ENCODE measurements around the gene CDK14.

The CDK14 gene

GRCh38 chr7:91103363-91103762 is 507.2 kb downstream of the CDK14 start:
- no peak for DNase-seq (ENCODE audit: low read depth)
- no peak for TF ChIP-seq CTCF (IDR thresholded peaks at IDR 0.05; ENCODE audit: insufficient read depth, low read depth, low read length, missing control alignments)
- no peak overlapping the region for H3K4me3 ChIP-seq (ENCODE audit: low read depth, low read length)

- no peak overlapping the region for H3K4me3 ChIP-seq (ENCODE audit: low read depth, low read length)
- TF ChIP-seq CTCF (IDR thresholded peaks at IDR 0.05; ENCODE audit: insufficient read depth, low read depth, low read length, missing control alignments) = no peak
- DNase-seq (ENCODE audit: low read depth) = no peak
Observed at GRCh38 chr7:91107460-91107859, 511.3 kb downstream of the CDK14 start.

- no peak overlapping the region for H3K4me3 ChIP-seq (ENCODE audit: low read depth, low read length)
- DNase-seq (ENCODE audit: low read depth) = no peak
- no peak for TF ChIP-seq CTCF (IDR thresholded peaks at IDR 0.05; ENCODE audit: insufficient read depth, low read depth, low read length, missing control alignments)
Observed at GRCh38 chr7:91109200-91109599, 513.1 kb downstream of the CDK14 start.

GRCh38 chr7:91112902-91113341 is 516.8 kb downstream of the CDK14 start:
- DNase-seq (ENCODE audit: low read depth) = no peak

GRCh38 chr7:91114232-91114631 is 518.1 kb downstream of the CDK14 start:
- DNase-seq (ENCODE audit: low read depth) = no peak
- TF ChIP-seq CTCF (IDR thresholded peaks at IDR 0.05; ENCODE audit: insufficient read depth, low read depth, low read length, missing control alignments) = no peak
- H3K4me3 ChIP-seq (ENCODE audit: low read depth, low read length) = no peak overlapping the region

More at GRCh38 chr7:91112902-91113341, 516.8 kb downstream of the CDK14 start:
- no peak for TF ChIP-seq CTCF (IDR thresholded peaks at IDR 0.05; ENCODE audit: insufficient read depth, low read depth, low read length, missing control alignments)
- H3K4me3 ChIP-seq (ENCODE audit: low read depth, low read length) = no peak overlapping the region

GRCh38 chr7:91126762-91127161 is 530.6 kb downstream of the CDK14 start:
- no peak for TF ChIP-seq CTCF (IDR thresholded peaks at IDR 0.05; ENCODE audit: insufficient read depth, low read depth, low read length, missing control alignments)
- DNase-seq (ENCODE audit: low read depth) = no peak

GRCh38 chr7:91127325-91127724 is 531.2 kb downstream of the CDK14 start:
- TF ChIP-seq CTCF (IDR thresholded peaks at IDR 0.05; ENCODE audit: insufficient read depth, low read depth, low read length, missing control alignments) = no peak
- no peak overlapping the region for H3K4me3 ChIP-seq (ENCODE audit: low read depth, low read length)
- no peak for DNase-seq (ENCODE audit: low read depth)

More at GRCh38 chr7:91126762-91127161, 530.6 kb downstream of the CDK14 start:
- no peak overlapping the region for H3K4me3 ChIP-seq (ENCODE audit: low read depth, low read length)

Data from GM12865 (cell line).